GM19025 (cell line): Measurements from ENCODE around the gene HAPLN3.

Source experiments
- ATAC-seq: cut with Tn5 transposase; IDR thresholded peaks from one replicate; pipeline ENCODE4 v1.9.1; 2021; ENCODE audit warnings: mild to moderate bottlenecking, low read depth, moderate library complexity; ENCODE audit not compliant: unreplicated experiment

Gene HAPLN3

GRCh38 chr15:88912500-88912921 is 17.2 kb upstream of the HAPLN3 start:
- ATAC-seq = no peak

GRCh38 chr15:88911766-88912118 is 16.4 kb upstream of the HAPLN3 start:
- ATAC-seq = no peak

GRCh38 chr15:88909956-88910831 is 14.8 kb upstream of the HAPLN3 start:
- ATAC-seq = no peak

- no peak for ATAC-seq
These were observed 13.6 kb upstream of the HAPLN3 start for GRCh38 chr15:88908697-88909621.

- no peak for ATAC-seq
These were observed 12.8 kb upstream of the HAPLN3 start for GRCh38 chr15:88908123-88908522.

GRCh38 chr15:88907111-88907510 is 11.8 kb upstream of the HAPLN3 start:
- no peak for ATAC-seq

GRCh38 chr15:88906551-88906950 is 11.2 kb upstream of the HAPLN3 start:
- no peak for ATAC-seq

GRCh38 chr15:88906130-88906529 is 10.8 kb upstream of the HAPLN3 start:
- ATAC-seq = no peak

GRCh38 chr15:88905576-88905975 is 10.2 kb upstream of the HAPLN3 start:
- ATAC-seq = no peak

GRCh38 chr15:88904624-88905327 is 9.4 kb upstream of the HAPLN3 start:
- peak; percentile 73 for ATAC-seq

GRCh38 chr15:88904257-88904623 is 8.9 kb upstream of the HAPLN3 start:
- no peak for ATAC-seq

- no peak for ATAC-seq
These were observed 7.5 kb upstream of the HAPLN3 start for GRCh38 chr15:88902846-88903245.

GRCh38 chr15:88902221-88902835 is 7.0 kb upstream of the HAPLN3 start:
- no peak for ATAC-seq

- ATAC-seq = no peak
These were observed 6.3 kb upstream of the HAPLN3 start for GRCh38 chr15:88901508-88902220.

GRCh38 chr15:88900982-88901418 is 5.7 kb upstream of the HAPLN3 start:
- ATAC-seq = no peak

GRCh38 chr15:88900309-88900981 is 5.1 kb upstream of the HAPLN3 start:
- no peak for ATAC-seq

- ATAC-seq = no peak
These were observed 3.9 kb upstream of the HAPLN3 start for GRCh38 chr15:88899251-88899650.

GRCh38 chr15:88898736-88899135 is 3.4 kb upstream of the HAPLN3 start:
- ATAC-seq = no peak
